Coronary artery (tissue), 2 donors: ENCODE measurements around the gene PRUNE2.
A peak's percentile ranks its signal among the peaks of the same experiment; 100 is the strongest.

ENCODE experiments used
- DNase-seq: peaks from one replicate; pipeline ENCODE4 v3.0.0-alpha.2; 2017; ENCODE audit warnings: low spot score
- H3K27ac ChIP-seq, 2 donors: fragments of 200-600 bp; sonication (generic); one replicate each; pipeline ENCODE4 v1.5.1; 2016 to 2019
- H3K4me3 ChIP-seq: fragments of 200-600 bp; sonication (generic); 2 replicates; pipeline ENCODE4 v1.5.1; 2016; ENCODE audit warnings: mild to moderate bottlenecking, moderate library complexity
- TF ChIP-seq, protein P1 (sequence below): fragments of 200-600 bp; sonication (generic); IDR thresholded peaks from one replicate; pipeline ENCODE4 v1.5.1; 2019; ENCODE audit warnings: antibody characterized with exemption

PRUNE2 gene

DNA sequence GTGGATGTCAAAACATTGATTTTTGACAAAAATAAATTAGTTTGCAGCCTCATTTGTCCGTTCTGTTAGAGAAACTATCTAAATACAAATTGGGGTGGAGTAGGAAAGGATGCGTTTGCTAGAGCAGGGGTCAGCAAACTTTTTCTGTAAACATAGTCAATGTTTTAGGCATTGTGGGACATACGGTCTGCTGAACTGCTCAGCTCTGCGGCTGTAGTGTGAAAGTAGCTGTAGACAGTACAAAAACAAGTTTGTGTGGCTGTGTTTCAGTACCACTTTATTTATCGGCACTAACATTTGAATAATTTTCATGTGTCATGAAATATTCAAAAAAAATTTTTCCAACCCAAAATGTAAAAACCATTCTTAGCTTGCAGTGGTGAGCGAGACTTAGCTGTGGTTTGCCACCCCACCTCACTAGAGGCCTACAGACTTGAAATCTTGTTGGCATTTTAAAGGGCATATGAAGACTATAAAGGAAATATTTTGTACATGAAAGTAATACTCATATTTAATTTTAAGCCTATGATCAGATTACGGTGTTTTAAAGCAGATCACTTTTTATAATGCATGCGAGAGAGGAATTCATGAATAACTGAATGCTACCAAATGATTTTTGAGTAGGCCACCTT, 292.6 kb downstream of the PRUNE2 start:
- Histone ChIP-seq H3K27ac (no peak overlapping the region), H3K4me3 (no peak overlapping the region)
- TF ChIP-seq, protein P1, sequence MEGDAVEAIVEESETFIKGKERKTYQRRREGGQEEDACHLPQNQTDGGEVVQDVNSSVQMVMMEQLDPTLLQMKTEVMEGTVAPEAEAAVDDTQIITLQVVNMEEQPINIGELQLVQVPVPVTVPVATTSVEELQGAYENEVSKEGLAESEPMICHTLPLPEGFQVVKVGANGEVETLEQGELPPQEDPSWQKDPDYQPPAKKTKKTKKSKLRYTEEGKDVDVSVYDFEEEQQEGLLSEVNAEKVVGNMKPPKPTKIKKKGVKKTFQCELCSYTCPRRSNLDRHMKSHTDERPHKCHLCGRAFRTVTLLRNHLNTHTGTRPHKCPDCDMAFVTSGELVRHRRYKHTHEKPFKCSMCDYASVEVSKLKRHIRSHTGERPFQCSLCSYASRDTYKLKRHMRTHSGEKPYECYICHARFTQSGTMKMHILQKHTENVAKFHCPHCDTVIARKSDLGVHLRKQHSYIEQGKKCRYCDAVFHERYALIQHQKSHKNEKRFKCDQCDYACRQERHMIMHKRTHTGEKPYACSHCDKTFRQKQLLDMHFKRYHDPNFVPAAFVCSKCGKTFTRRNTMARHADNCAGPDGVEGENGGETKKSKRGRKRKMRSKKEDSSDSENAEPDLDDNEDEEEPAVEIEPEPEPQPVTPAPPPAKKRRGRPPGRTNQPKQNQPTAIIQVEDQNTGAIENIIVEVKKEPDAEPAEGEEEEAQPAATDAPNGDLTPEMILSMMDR: no peak
- no peak for DNase-seq

DNA sequence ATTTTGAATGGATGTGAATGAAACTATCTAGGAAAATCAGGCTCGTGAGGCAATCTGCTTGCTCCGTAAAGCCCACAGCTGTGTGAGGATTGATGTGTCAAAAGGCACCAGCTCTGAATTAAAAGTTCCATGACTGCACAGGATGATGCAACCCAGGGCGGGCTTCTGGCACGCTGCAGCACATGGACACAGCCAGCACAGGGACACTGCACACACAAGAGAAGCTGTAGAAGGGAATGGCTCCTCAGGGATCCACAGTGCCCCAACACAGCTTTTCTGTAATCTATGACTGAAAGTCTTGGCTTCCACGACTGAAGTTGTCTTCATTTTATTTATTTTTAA, 295.9 kb downstream of the PRUNE2 start:
- Histone ChIP-seq H3K4me3 (no peak overlapping the region), H3K27ac (peak overlapping the region in 1 of 2 donors; percentile 48)
- DNase-seq: peak; percentile 87
- TF ChIP-seq, protein P1: no peak

DNA sequence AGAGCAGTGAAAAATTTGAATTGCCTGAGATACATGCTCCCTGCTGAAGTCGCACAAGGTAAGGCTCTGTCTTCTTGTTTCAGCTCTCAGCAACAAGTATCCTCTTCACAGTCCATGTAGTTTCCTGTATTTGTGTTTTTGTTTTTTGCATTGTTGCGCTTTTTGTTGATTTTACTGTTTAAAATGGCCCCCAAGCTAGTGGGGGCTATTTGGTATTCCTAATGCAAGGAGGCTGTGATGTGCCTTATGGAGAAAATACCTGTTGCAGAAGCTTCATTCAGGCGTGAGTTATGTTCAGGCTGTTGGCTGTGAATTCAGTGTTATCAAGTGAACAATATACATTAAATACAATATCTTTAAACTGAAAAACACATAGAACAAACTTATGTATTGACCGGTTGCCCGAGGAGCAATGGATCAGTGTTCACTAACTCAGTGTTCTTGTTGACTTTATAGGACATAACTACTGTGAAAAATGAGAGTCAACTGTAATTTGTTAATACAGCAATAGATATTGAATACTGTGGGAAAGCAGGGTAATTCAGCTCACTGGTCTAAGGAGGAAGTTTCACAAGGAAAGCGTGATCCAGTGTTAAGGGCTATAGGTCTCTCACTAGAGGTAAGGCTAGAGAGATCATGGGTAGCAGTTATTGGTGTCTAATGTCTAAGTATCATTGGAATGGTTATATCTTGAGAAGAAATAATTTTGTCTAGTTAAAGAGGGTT, 296.5 kb downstream of the PRUNE2 start:
- DNase-seq: no peak
- Histone ChIP-seq H3K27ac (peak overlapping the region in 1 of 2 donors; percentile 32), H3K4me3 (no peak overlapping the region)
- TF ChIP-seq, protein P1: no peak

DNA sequence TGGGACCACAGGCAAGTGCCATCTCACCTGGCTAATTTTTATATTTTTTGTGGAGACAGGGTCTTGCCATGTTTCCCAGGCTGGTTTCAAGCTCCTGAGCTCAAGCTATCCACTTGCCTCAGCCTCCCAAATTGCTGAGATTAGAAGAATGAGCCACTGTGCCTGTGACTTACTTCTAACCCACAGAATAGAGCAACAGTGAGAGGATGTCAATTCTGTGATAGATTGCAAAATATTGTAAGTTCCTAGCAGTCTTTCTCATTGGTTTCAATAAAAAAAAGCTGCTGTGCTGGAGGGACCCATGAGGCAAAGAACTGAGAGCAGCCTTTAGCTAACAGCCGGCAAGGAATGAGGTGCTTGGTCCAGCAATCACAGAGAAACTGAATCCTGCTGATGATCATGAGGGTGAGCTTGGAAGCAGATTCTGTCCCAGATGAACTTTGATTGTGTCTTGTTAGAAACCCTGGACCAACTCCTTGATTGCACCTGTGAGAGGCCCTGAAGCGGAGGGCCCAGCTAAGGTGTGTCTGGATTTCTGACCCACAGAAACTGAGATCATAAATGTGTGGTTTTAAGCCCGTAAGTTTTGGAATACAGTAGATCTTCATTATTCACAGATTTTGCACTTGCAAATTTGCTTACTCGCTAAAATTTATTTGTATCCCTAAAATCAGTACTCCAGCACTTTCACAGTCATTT, 297.2 kb downstream of the PRUNE2 start:
- TF ChIP-seq, protein P1: no peak
- DNase-seq: no peak
- no peak overlapping the region for H3K4me3 ChIP-seq
- H3K27ac ChIP-seq: no peak overlapping the region

DNA sequence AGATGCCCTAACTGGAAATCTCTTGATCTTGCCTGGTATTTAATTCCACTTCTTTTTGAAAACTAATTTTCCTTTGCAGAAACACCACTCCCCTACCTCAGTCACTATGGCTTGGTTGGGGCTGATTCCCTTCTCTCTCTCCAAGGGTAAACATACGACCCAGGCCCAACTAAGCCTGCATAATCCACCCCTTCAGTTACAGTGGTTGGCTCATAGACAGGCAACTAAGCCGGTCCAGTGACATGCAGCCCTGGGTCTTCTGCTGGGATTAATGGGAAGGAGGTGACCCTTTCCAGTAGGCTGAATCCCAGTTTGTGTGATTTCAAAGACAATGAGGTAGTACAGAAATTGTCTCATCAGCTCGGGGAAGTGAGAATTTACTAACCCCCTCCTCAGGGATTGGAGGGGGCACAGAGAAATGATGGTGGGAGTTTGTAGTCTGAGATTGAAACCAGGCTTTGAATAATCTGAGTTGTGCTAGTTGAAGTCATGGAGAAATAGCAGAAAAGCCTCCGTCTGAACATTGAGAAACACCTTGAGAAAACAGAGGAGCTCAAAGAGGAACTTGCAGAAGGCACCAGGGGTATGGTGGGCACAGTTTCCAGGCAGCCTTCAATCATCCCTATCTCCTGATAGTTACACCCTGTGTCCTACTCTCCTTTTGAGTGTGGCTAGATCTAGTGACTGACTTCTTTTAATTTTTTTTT, 298.0 kb downstream of the PRUNE2 start:
- Histone ChIP-seq H3K27ac (no peak overlapping the region), H3K4me3 (no peak overlapping the region)
- TF ChIP-seq, protein P1: no peak
- DNase-seq: no peak

DNA sequence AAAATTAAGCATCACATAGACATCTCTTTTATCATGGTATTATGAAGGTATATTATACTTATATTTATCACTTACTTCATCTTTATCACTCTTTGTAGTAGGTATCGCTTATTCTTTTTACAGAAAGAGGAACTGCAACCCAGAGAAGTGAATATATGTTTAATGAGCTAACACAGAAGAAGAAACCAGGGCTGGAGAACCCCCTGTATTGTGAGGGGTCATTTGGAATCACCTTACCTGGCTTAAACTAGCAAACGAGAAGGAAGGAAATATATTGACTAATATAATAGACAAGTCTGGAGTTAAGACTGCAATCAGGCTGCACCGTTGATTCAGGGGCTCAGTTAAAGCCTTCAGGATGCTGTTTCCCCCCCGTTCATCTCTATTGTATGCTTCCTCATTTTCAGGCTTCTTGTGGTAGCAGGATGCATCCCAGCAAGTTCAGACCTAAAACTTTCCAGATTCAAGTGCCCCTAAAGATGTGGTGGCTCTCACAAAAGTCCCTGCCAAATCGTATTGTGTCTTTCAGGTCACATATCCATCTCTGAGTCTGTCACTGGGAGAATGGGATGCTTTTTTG, 300.5 kb downstream of the PRUNE2 start:
- TF ChIP-seq, protein P1: no peak
- no peak for DNase-seq
- Histone ChIP-seq H3K4me3 (no peak overlapping the region), H3K27ac (no peak overlapping the region)
